ENCODE measurements around the gene NUP160. TPM values are rescaled to one million over a fixed set of nuclear protein-coding genes. Genes with fewer than 3 reads are reported as not detected.

NUP160 gene
- total RNA-seq, 1 experiment from 2014 or later = 89.9 TPM

- TF ChIP-seq ZBTB43 (CRISPR knock-in tag; IDR thresholded peaks at IDR 0.05) (peak; percentile 92), NR3C1 (CRISPR knock-in tag; conservative IDR thresholded peaks at IDR 0.05; ENCODE audit: low read depth) (no peak), SOX15 (CRISPR knock-in tag; IDR thresholded peaks at IDR 0.05) (no peak), CBFB (CRISPR knock-in tag; IDR thresholded peaks at IDR 0.05; ENCODE audit: low read depth) (0 out of 2 replicates have a peak, but pooled peaks have one; percentile 72), ZNF263 (CRISPR knock-in tag; IDR thresholded peaks at IDR 0.05; ENCODE audit: low read depth) (no peak), ATF3 (CRISPR knock-in tag; conservative IDR thresholded peaks at IDR 0.05) (no peak), CREM (CRISPR knock-in tag; IDR thresholded peaks at IDR 0.05) (peak; percentile 91), MYBL2 (CRISPR knock-in tag; IDR thresholded peaks at IDR 0.05) (peak; percentile 88), AFF4 (CRISPR knock-in tag; IDR thresholded peaks at IDR 0.05; ENCODE audit: borderline replicate concordance) (no peak), FOXJ3 (CRISPR knock-in tag; IDR thresholded peaks at IDR 0.05; ENCODE audit: borderline replicate concordance) (no peak), HMGXB4 (CRISPR knock-in tag; IDR thresholded peaks at IDR 0.05) (peak; percentile 87), ZNF423 (CRISPR knock-in tag; IDR thresholded peaks at IDR 0.05) (no peak), NFYB (CRISPR knock-in tag; conservative IDR thresholded peaks at IDR 0.05; ENCODE audit: low read depth) (no peak), IRF2 (CRISPR knock-in tag; IDR thresholded peaks at IDR 0.05; ENCODE audit: borderline replicate concordance, low read depth) (no peak), KAT7 (CRISPR knock-in tag; IDR thresholded peaks at IDR 0.05; ENCODE audit: borderline replicate concordance) (0 out of 2 replicates have a peak, but pooled peaks have one; percentile 58), ZNF671 (CRISPR knock-in tag; IDR thresholded peaks at IDR 0.05) (no peak), E2F5 (CRISPR knock-in tag; IDR thresholded peaks at IDR 0.05) (peak; percentile 93)
Measured at GRCh38 chr11:47847892-47848699, at the start of gene NUP160 (continued).

GRCh38 chr11:47896199-47896598 lies 48.0 kb upstream of the NUP160 start:
- no peaks in the 10 kb centered on the region for H3K4me1 Mint-ChIP-seq
- H3K27ac Mint-ChIP-seq = no peak overlapping the region
- ChIA-PET CTCF (no interaction called here), POLR2A (no interaction called here)
- no peak overlapping the region for H3K4me3 Mint-ChIP-seq
- ATAC-seq = no peak
- H3K36me3 Mint-ChIP-seq = peaks cover 7% of the 10 kb centered on the region
- peaks cover 41% of the 10 kb centered on the region for H3K9me3 Mint-ChIP-seq
- peaks cover 5% of the 10 kb centered on the region; the same call in 1 of the 2 replicates for H3K27me3 Mint-ChIP-seq (ENCODE audit: low read depth)
- DNase-seq (ENCODE audit: low spot score) = no peak
- TF ChIP-seq CREB1 (CRISPR knock-in tag; IDR thresholded peaks at IDR 0.05) (no peak), E2F5 (CRISPR knock-in tag; IDR thresholded peaks at IDR 0.05) (no peak), CREM (CRISPR knock-in tag; IDR thresholded peaks at IDR 0.05) (no peak), ZNF671 (CRISPR knock-in tag; IDR thresholded peaks at IDR 0.05) (no peak), JAZF1 (CRISPR knock-in tag; IDR thresholded peaks at IDR 0.05) (no peak), GABPB1 (CRISPR knock-in tag; IDR thresholded peaks at IDR 0.05) (no peak), ZNF396 (CRISPR knock-in tag; IDR thresholded peaks at IDR 0.05; ENCODE audit: borderline replicate concordance) (no peak), AFF4 (CRISPR knock-in tag; IDR thresholded peaks at IDR 0.05; ENCODE audit: borderline replicate concordance) (no peak), FOXK1 (CRISPR knock-in tag; IDR thresholded peaks at IDR 0.05) (no peak), NR1H2 (CRISPR knock-in tag; IDR thresholded peaks at IDR 0.05) (no peak)
